Hepatocyte (in vitro differentiated cells): ENCODE results near the gene KCNJ5. TPM values are rescaled to one million over a fixed set of nuclear protein-coding genes. Genes with fewer than 3 reads are reported as not detected.
A peak's percentile ranks its signal among the peaks of the same experiment; 100 is the strongest.

Experiments used
- DNase-seq: peaks from one replicate; pipeline ENCODE4 v3.0.0-alpha.2; 2016; ENCODE audit warnings: low spot score
- H2AFZ ChIP-seq: fragments of 200-600 bp; sonication (generic); 2 replicates; pipeline ENCODE4 v1.6.0; 2016; ENCODE audit warnings: antibody characterized with exemption, mild to moderate bottlenecking
- H3K27ac ChIP-seq: fragments of 200-600 bp; sonication (generic); 2 replicates; pipeline ENCODE4 v1.5.1; 2016; ENCODE audit warnings: mild to moderate bottlenecking
- H3K27me3 ChIP-seq: fragments of 200-600 bp; sonication (generic); 2 replicates; pipeline ENCODE4 v1.6.1; 2016
- H3K36me3 ChIP-seq: fragments of 200-600 bp; sonication (generic); replicated peaks from 2 replicates; pipeline ENCODE4 v1.5.1; 2016; ENCODE audit warnings: low read depth; ENCODE audit not compliant: insufficient read depth
- H3K4me1 ChIP-seq: fragments of 200-600 bp; sonication (generic); 2 replicates; pipeline ENCODE4 v1.5.1; 2016; ENCODE audit warnings: mild to moderate bottlenecking, moderate library complexity; ENCODE audit not compliant: insufficient read depth
- H3K4me2 ChIP-seq: fragments of 200-600 bp; sonication (generic); 2 replicates; pipeline ENCODE4 v1.6.0; 2016
- H3K4me3 ChIP-seq: fragments of 200-600 bp; sonication (generic); 2 replicates; pipeline ENCODE4 v1.5.1; 2016; ENCODE audit warnings: mild to moderate bottlenecking
- H3K79me2 ChIP-seq: fragments of 200-600 bp; sonication (generic); 2 replicates; pipeline ENCODE4 v1.6.0; 2017; ENCODE audit warnings: mild to moderate bottlenecking
- H3K9me2 ChIP-seq: fragments of 200-600 bp; sonication (generic); replicated peaks from 2 replicates; pipeline ENCODE4 v1.6.0; 2017; ENCODE audit warnings: mild to moderate bottlenecking; ENCODE audit not compliant: insufficient read depth
- H3K9me3 ChIP-seq: fragments of 200-600 bp; sonication (generic); 2 replicates; pipeline ENCODE4 v1.5.1; 2016; ENCODE audit warnings: low read depth, mild to moderate bottlenecking
- H4K20me1 ChIP-seq: fragments of 200-600 bp; sonication (generic); 2 replicates; pipeline ENCODE4 v1.6.0; 2016; ENCODE audit warnings: mild to moderate bottlenecking; ENCODE audit not compliant: insufficient read depth, poor library complexity, severe bottlenecking
- CTCF ChIP-seq: fragments of 200-600 bp; sonication (generic); IDR thresholded peaks from 2 replicates; pipeline ENCODE4 v1.5.1; 2016; ENCODE audit warnings: antibody characterized with exemption, mild to moderate bottlenecking; ENCODE audit not compliant: poor library complexity
- EZH2 ChIP-seq: fragments of 200-600 bp; sonication (generic); IDR thresholded peaks from 2 replicates; pipeline ENCODE4 v1.6.1; 2016; ENCODE audit warnings: antibody characterized with exemption, mild to moderate bottlenecking, borderline replicate concordance
- EZH2phosphoT487 ChIP-seq: fragments of 200-600 bp; sonication (generic); IDR thresholded peaks from one replicate; pipeline ENCODE4 v1.6.1; 2018; ENCODE audit warnings: antibody characterized with exemption, mild to moderate bottlenecking, low read depth, moderate library complexity; ENCODE audit not compliant: unreplicated experiment, severe bottlenecking
- WGBS: methylation state at CpG from one replicate; pipeline ENCODE4 v1.1.6; 2016; ENCODE audit warnings: low lambda C conversion rate; ENCODE audit errors: missing lambda C conversion rate; 5-methylcytosine and 5-hydroxymethylcytosine counted together
- polyA plus RNA-seq: library from polyadenylated mRNA; unstranded; fragments of >200 nt; fragmentation: Nextera tagmentation; extraction: Ambion mirVana; gene quantifications from 2 replicates; pipeline ENCODE4 v1.2.1, GENCODE V29; 2016
- total RNA-seq: library from RNA; depleted of rRNA; stranded (reverse); fragments of >200 nt; gene quantifications from 2 replicates; pipeline ENCODE4 v1.2.3, GENCODE V29; 2014

KCNJ5 gene
- total and polyA plus RNA-seq, 2 experiments from 2014 or later = 1.00 to 1.2 TPM

- peaks cover 11% of the 10 kb centered on the region for H3K4me1 ChIP-seq
- H3K27ac ChIP-seq = no peak overlapping the region
These were observed 4.6 kb upstream of the KCNJ5 start for GRCh38 chr11:128886406-128887124.

GRCh38 chr11:128888034-128888985 is 2.8 kb upstream of the KCNJ5 start:
- H3K79me2 ChIP-seq = no peaks in the 10 kb centered on the region
- H3K27me3 ChIP-seq = peaks cover 47% of the 10 kb centered on the region
- TF ChIP-seq CTCF (peak; percentile 12), EZH2 (no peak)
- no peaks in the 10 kb centered on the region for H3K9me3 ChIP-seq
- peaks cover 11% of the 10 kb centered on the region for H3K4me1 ChIP-seq
- no peak overlapping the region for H3K4me3 ChIP-seq
- H3K4me2 ChIP-seq = no peak overlapping the region
- 43% methylated on average over 15 of the region's 15 CpGs for WGBS
- H3K9me2 ChIP-seq = no peaks in the 10 kb centered on the region
- H3K36me3 ChIP-seq = no peaks in the 10 kb centered on the region
- DNase-seq = no peak
- H4K20me1 ChIP-seq = no peaks in the 10 kb centered on the region
- H3K27ac ChIP-seq = no peak overlapping the region
- no peak overlapping the region for H2AFZ ChIP-seq

More at GRCh38 chr11:128886406-128887124, 4.6 kb upstream of the KCNJ5 start:
- peak; percentile 38 for DNase-seq
- no peak for TF ChIP-seq EZH2
- peak; percentile 30 for TF ChIP-seq CTCF
- Histone ChIP-seq H3K79me2 (no peaks in the 10 kb centered on the region), H3K36me3 (no peaks in the 10 kb centered on the region), H2AFZ (no peak overlapping the region), H3K27me3 (peaks cover 52% of the 10 kb centered on the region), H3K9me3 (no peaks in the 10 kb centered on the region), H3K4me2 (no peak overlapping the region), H3K9me2 (no peaks in the 10 kb centered on the region), H4K20me1 (no peaks in the 10 kb centered on the region), H3K4me3 (no peak overlapping the region)
- WGBS = 25% methylated on average over 5 of the region's 5 CpGs

- no peaks in the 10 kb centered on the region for H3K36me3 ChIP-seq
- no peak for TF ChIP-seq EZH2
- no peak for TF ChIP-seq EZH2phosphoT487
- TF ChIP-seq CTCF = no peak
- H3K4me1 ChIP-seq = peaks cover 15% of the 10 kb centered on the region
- H3K79me2 ChIP-seq = no peaks in the 10 kb centered on the region
- H4K20me1 ChIP-seq = no peaks in the 10 kb centered on the region
- no peak overlapping the region for H2AFZ ChIP-seq
- peak overlapping the region; percentile 99 for H3K4me2 ChIP-seq
- H3K9me3 ChIP-seq = no peaks in the 10 kb centered on the region
- H3K9me2 ChIP-seq = no peaks in the 10 kb centered on the region
- WGBS = 53% methylated on average over 8 of the region's 8 CpGs
- H3K4me3 ChIP-seq = no peak overlapping the region
- DNase-seq = no peak
- no peak overlapping the region for H3K27ac ChIP-seq
- peaks cover 47% of the 10 kb centered on the region for H3K27me3 ChIP-seq
These were observed 1.4 kb upstream of the KCNJ5 start for GRCh38 chr11:128889657-128890213.
